ENCODE results near the gene CAMK2G.
"Not testable (repeated sequence)": the region's sequence is repeated elsewhere in the genome, so short reads cannot be mapped to it uniquely, and the experiment has no call there.

CAMK2G gene

DNA sequence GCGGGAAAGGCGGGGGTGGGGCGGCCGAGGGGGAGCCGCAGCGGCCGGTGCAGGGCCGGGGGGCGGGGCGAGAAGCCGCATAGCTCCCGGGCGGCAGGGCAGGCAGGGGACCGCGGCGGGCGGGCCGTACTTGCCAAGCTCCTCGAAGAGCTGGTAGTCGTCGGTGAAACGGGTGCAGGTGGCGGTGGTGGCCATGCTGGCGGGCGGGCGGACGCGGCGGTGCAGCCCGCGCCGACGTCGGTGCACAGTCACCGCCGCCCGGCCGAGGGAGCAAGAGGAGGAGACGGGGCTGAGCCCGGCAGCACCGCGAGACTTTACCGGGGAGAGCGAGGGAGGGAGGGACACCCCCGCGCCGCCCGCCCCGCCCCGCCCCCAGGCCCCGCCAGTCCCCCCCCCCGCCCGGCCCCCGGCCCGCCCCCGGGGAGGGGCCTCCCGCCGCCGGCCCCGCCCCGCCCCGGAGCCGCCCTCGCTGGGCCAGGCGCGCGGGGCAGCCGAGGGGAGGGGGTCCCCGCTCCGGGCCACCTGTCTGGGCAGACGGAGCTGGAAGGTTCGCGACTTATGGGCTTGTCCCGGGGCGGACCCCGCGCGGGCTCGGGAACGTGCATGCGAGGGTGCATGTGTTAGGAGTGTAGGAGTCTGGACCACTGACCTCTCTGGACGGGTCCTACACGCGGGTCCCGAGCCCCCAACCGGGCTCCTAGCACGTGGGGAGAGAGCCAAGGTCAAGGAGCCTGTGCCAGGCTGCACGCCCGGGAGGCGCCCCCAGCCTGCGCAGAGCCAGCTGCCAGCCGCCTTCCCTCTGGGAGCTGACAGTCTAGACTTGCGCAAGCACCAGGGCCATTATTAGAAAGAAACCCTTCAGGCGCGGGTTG lies at the start of gene CAMK2G:
Gene CAMK2G, minus strand, starts transcription at position 289 of the 872 bp plus-strand sequence. Its CDS starts 94 bp downstream, at position 195.
- peak; percentile 93 for DNase-seq (ENCODE audit: low read depth, low spot score)

DNA sequence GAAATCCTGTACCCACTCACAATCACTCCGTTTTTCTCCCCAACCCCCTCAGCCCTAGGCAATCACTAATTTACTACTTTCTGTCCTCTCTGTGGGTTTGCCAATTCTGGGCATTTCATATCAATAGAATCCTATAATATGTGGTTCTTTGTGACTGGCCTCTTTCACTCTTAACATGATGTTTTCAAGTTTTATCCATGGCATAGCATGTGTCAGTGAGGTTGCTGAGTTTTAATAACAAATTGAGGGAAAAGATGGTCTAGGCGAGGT lies 48.4 kb upstream of the CAMK2G start:
- DNase-seq (ENCODE audit: low read depth, low spot score) = no peak

- no peak for DNase-seq (ENCODE audit: low read depth, low spot score)
Observed at GRCh38 chr10:73922007-73922863, 47.9 kb upstream of the CAMK2G start.

- DNase-seq (ENCODE audit: low read depth, low spot score) = no peak
Observed at GRCh38 chr10:73920089-73920488, 45.7 kb upstream of the CAMK2G start.

DNA sequence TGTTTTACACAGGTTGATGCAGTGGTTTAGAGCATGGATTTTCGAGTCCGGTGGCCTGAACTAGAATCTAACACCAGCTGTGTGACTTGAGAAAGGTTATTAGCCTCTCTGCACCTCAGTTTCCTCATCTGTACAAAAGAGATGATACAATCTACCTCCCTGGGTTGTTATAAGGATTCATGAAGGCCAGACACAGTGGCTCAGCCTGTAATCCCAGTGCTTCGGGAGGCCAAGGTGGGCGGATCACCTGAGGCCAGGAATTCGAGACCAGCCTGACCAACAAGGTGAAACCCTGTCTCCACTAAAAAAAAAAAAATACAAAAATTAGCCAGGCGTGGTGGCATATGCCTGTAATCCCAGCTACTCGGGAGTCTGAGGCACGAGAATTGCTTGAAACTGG lies 45.1 kb upstream of the CAMK2G start:
- not testable (repeated sequence) for DNase-seq (ENCODE audit: low read depth, low spot score)

- peak; percentile 23 for DNase-seq (ENCODE audit: low read depth, low spot score)
Observed at GRCh38 chr10:73917566-73918305, 43.4 kb upstream of the CAMK2G start.

DNA sequence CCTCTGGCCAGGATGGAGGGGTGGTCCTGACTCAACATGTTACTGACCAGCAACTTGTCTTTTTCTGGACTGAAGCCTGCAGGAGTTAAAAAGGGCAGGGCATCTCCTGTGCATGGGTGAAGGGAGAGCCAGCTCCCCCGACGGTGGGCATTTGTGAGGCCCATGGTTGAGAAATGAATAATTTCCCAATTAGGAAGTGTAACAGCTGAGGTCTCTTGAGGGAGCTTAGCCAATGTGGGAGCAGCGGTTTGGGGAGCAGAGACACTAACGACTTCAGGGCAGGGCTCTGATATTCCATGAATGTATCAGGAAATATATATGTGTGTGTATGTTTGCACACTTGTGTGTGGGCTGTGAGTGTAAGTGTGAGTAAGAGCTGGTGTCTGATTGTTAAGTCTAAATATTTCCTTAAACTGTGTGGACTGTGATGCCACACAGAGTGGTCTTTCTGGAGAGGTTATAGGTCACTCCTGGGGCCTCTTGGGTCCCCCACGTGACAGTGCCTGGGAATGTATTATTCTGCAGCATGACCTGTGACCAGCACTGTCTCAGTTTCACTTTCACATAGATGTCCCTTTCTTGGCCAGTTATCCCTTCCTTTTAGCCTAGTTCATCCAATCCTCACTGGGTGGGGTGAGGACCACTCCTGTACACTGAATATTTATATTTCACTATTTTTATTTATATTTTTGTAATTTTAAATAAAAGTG lies 42.6 kb upstream of the CAMK2G start:
- no peak for DNase-seq (ENCODE audit: low read depth, low spot score)

DNA sequence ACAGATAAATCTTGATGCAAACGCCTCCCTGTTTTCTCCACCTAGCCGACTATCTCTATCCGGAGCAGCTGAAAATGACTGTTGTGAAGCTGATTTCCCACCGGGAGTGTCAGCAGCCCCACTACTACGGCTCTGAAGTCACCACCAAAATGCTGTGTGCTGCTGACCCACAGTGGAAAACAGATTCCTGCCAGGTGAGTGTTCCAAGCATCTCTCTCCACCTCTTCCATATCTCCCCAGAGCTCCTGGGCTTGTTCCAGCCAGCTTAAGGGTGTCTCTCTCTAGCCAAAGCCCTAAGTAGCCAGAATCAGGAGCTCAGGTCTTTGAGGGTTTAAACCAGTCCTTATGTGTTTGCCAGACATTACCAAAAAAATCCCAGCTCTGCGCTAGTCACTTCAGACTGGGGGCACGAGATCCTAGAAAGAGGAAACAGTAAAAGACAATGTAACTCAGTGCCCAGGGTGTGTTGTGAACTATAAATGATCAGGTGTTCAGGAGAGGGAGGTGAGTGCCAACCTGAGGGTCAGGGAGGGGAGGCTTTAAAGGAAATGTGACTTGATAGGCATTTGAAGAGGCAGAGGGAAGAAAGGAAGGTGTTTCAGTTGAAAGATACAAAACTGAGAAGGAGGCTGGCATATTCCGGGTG lies 41.0 kb upstream of the CAMK2G start:
- DNase-seq (ENCODE audit: low read depth, low spot score) = peak; percentile 30

DNA sequence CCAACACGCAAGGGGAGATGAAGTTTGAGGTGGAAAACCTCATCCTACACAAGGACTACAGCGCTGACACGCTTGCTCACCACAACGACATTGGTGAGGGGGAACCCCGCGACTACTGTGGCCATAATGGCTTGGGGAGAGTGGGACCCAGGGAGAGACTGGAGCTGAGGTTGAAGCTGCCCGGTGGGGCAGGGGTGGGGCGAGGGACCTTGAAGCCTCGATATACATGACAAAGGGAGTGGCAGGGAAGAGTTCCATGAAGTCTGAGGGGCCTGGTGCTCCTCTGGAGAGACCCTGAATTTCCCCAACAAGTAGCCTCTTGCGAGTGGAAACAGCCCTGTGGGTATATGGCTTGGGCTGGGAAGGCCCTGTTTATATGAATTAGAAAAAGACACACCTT lies 39.7 kb upstream of the CAMK2G start:
- DNase-seq (ENCODE audit: low read depth, low spot score) = no peak

DNA sequence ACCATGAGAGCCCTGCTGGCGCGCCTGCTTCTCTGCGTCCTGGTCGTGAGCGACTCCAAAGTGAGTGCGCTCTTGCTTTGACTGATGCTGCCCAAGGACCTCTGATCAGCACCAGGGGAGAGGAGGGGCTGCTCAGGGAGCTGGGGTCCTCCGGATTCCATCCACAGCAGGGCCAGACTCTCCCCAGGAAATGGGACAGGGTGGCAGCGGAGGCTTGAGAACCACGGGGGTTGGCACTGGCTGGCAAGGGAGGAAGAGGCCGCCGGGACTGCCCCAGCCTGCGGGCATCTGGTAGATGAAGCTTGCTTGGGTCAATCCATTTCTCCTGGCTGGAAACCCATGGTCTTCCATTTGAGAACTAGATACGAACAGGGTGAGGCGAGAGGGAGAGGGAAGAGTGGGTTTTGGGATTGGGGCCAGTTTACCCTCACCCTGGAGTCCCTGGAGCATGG lies 37.2 kb upstream of the CAMK2G start:
- no peak for DNase-seq (ENCODE audit: low read depth, low spot score)

- peak; percentile 79 for DNase-seq (ENCODE audit: low read depth, low spot score)
Observed at GRCh38 chr10:73910764-73911552, 36.6 kb upstream of the CAMK2G start, which contains the start of gene PLAU. TSS of gene PLAU (plus strand) at chr10:73911132. CDS start at chr10:73911556, 424 bp downstream.

GRCh38 chr10:73910401-73910763 lies 36.0 kb upstream of the CAMK2G start:
- no peak for DNase-seq (ENCODE audit: low read depth, low spot score)

GRCh38 chr10:73909540-73910115 lies 35.3 kb upstream of the CAMK2G start:
- DNase-seq (ENCODE audit: low read depth, low spot score) = no peak

DNA sequence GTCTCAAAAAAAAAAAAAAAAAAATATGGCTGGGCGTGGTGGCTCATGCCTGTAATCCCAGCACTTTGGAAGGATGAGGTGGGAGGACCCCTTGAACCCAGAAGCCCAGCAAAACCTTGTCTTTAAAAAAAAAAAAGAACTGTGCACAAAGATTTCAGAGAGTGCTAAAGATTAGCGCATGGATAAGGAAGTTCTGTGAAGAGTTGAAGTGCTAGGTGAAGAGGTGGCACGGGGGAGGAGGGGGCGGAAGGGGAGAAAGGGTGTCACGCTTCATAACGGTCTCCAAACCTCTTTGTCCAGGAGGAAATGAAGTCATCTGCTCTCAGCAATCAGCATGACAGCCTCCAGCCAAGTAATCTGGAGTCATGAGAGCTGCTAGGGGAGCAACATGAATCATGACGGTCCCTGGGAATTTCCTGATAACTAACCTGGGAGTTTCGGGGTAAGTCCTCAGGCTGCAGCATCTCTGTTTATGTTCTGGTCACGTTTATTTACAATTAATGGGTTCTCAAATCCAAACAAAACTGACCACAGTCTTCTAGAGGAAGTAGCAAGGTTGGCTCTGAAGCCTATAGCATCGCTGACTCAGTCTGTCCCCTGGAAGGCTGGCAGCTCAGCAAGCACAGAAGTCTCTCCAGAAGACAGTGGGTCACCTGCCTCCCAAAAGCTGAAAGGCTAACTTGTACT lies 34.6 kb upstream of the CAMK2G start:
- peak; percentile 91 for DNase-seq (ENCODE audit: low read depth, low spot score)

DNA sequence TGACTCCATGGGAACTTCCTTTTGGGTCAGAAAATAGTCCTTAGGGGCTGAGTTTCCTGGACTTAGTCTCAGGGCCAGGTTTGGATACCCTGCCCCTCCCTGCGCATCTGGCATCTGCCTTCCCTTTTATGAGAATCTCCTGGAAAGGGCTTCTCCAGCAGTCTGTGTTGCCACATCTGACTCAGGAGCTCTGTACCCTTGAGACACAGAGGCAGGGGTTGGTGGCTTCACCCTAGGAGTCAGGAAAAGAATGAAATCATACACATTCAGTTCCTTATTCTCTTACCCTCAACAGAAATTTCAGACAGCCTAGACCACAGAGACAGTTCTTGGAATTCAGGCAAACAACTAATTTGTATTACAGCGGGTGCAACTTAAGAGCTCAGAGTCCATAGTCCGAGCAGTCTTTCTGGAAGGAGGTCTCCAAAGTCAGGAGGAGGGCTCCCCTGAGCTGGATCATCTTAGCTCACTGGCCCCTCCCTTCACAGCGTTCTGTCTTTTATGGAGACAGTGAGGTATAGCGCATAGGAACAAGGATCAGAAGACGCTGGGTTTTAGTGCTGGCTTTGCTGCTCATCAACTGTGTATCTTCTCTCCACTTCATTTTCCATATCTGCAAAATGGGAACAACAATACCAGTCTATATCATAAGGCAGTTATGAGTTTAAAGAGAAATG lies 33.6 kb upstream of the CAMK2G start:
- DNase-seq (ENCODE audit: low read depth, low spot score) = peak; percentile 73

DNA sequence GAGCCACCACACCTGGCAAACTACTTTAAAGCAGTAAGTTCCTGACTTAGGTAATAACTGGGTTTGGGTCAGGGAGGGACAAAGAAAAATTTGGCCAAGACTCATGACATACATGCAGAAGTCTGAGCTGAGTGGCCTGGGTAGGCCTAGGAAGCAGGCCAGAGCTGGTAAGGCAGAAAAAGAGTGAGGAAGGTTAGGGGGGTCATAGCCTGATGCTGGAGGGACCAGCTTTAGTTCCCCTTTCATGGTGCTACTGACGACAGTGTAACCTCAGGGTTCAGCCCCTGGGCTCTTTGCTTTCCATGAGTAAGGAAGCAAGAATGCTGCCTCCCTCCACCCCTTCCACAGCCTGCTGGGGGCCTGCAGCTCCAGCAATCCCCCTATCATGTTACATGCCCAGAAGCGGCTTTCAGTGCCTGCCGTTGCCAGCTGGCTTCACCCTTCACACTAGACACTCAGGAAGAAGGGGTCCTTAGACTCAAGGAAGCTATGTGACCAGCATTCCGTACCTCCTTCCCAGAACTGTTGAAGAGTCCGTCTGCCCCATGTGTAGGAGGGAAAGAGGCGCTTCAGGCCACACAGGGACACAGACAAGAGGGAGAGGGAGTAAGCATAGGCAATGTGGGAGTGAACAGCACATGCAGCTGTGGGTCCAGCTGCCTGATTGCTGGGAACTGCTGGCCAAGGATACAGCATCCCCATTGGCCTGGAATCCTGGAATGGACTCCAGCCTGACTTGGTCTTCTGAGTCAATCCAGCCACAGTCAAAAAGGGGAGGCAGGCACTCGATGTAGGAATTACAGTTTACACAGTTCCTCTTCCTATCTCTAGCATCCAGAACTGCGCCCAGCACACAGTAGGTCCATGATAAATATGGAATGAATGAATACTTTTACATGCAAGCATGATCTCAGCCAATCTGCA lies 32.4 kb upstream of the CAMK2G start:
- DNase-seq (ENCODE audit: low read depth, low spot score) = peak; percentile 98

- no peak for DNase-seq (ENCODE audit: low read depth, low spot score)
Observed at GRCh38 chr10:73905256-73906020, 31.1 kb upstream of the CAMK2G start.

Data from astrocyte of the hippocampus (primary cell).